ENCODE measurements around the gene PTAR1.
"Not testable (repeated sequence)": the region's sequence is repeated elsewhere in the genome, so short reads cannot be mapped to it uniquely, and the experiment has no call there.

Gene PTAR1

GRCh38 chr9:69759421-69760277 lies at the start of gene PTAR1:
PTAR1 (minus strand) TSS chr9:69760011; CDS start chr9:69759938, 73 bp downstream.
- no peaks in the 10 kb centered on the region for H3K9me3 Mint-ChIP-seq
- DNase-seq, result peak; percentile 94

GRCh38 chr9:69809304-69809863 lies 49.6 kb upstream of the PTAR1 start:
- Mint-ChIP-seq H3K36me3 (ENCODE audit: low read depth) (no peaks in the 10 kb centered on the region), H3K9me3 (peaks cover 3% of the 10 kb centered on the region), H3K4me1 (peaks cover 5% of the 10 kb centered on the region), H3K27ac (no peak overlapping the region), H3K4me3 (no peak overlapping the region), H3K27me3 (ENCODE audit: low read depth, poor library complexity) (peaks cover 10% of the 10 kb centered on the region)
- DNase-seq, result no peak
- TF ChIP-seq CTCF (IDR thresholded peaks at IDR 0.05), result no peak

More at GRCh38 chr9:69759421-69760277, at the start of gene PTAR1:
- Mint-ChIP-seq H3K27me3 (ENCODE audit: low read depth, poor library complexity) (peaks cover 3% of the 10 kb centered on the region), H3K4me3 (peak within 1 kb of the TSS; percentile 99), H3K36me3 (ENCODE audit: low read depth) (peaks cover 4% of the 10 kb centered on the region), H3K4me1 (peaks cover 40% of the 10 kb centered on the region), H3K27ac (peak within 1 kb of the TSS; percentile 99)
- no peak for TF ChIP-seq CTCF (IDR thresholded peaks at IDR 0.05)

GRCh38 chr9:69806627-69807026 lies 46.8 kb upstream of the PTAR1 start:
- Mint-ChIP-seq H3K9me3 (peaks cover 3% of the 10 kb centered on the region), H3K36me3 (ENCODE audit: low read depth) (no peaks in the 10 kb centered on the region), H3K27ac (no peak overlapping the region), H3K27me3 (ENCODE audit: low read depth, poor library complexity) (peaks cover 7% of the 10 kb centered on the region), H3K4me3 (no peak overlapping the region), H3K4me1 (peaks cover 5% of the 10 kb centered on the region)
- no peak for DNase-seq
- no peak for TF ChIP-seq CTCF (IDR thresholded peaks at IDR 0.05)

- no peak for DNase-seq
- Mint-ChIP-seq H3K9me3 (peaks cover 3% of the 10 kb centered on the region), H3K4me3 (no peak overlapping the region), H3K27ac (no peak overlapping the region), H3K27me3 (ENCODE audit: low read depth, poor library complexity) (peaks cover 7% of the 10 kb centered on the region), H3K36me3 (ENCODE audit: low read depth) (no peaks in the 10 kb centered on the region), H3K4me1 (peaks cover under 1% of the 10 kb centered on the region)
- no peak for TF ChIP-seq CTCF (IDR thresholded peaks at IDR 0.05)
These were observed 46.2 kb upstream of the PTAR1 start for GRCh38 chr9:69805962-69806515.

- H3K27me3 Mint-ChIP-seq (ENCODE audit: low read depth, poor library complexity), result peaks cover 7% of the 10 kb centered on the region
- H3K27ac Mint-ChIP-seq, result no peak overlapping the region
- H3K9me3 Mint-ChIP-seq, result peaks cover 5% of the 10 kb centered on the region
- DNase-seq, result no peak
- no peaks in the 10 kb centered on the region for H3K36me3 Mint-ChIP-seq (ENCODE audit: low read depth)
- H3K4me3 Mint-ChIP-seq, result no peak overlapping the region
- no peaks in the 10 kb centered on the region for H3K4me1 Mint-ChIP-seq
- no peak for TF ChIP-seq CTCF (IDR thresholded peaks at IDR 0.05)
These were observed 42.2 kb upstream of the PTAR1 start for GRCh38 chr9:69801989-69802388.

- not testable (repeated sequence) for H3K4me3 Mint-ChIP-seq
These were observed 40.2 kb upstream of the PTAR1 start for GRCh38 chr9:69800027-69800426.

GRCh38 chr9:69799521-69799920 lies 39.7 kb upstream of the PTAR1 start:
- H3K27me3 Mint-ChIP-seq (ENCODE audit: low read depth, poor library complexity); H3K4me1 Mint-ChIP-seq; H3K4me3 Mint-ChIP-seq; H3K9me3 Mint-ChIP-seq; H3K36me3 Mint-ChIP-seq (ENCODE audit: low read depth); H3K27ac Mint-ChIP-seq; DNase-seq: not testable (repeated sequence)

More at GRCh38 chr9:69800027-69800426, 40.2 kb upstream of the PTAR1 start:
- not testable (repeated sequence) for H3K36me3 Mint-ChIP-seq (ENCODE audit: low read depth); DNase-seq; H3K9me3 Mint-ChIP-seq; H3K27ac Mint-ChIP-seq; H3K27me3 Mint-ChIP-seq (ENCODE audit: low read depth, poor library complexity); H3K4me1 Mint-ChIP-seq

Measured in nephron progenitor cell (in vitro differentiated cells).